ENCODE results near the gene ERO1B.
"Not testable (repeated sequence)": the region's sequence is repeated elsewhere in the genome, so short reads cannot be mapped to it uniquely, and the experiment has no call there.

ERO1B gene

GRCh38 chr1:236247286-236247685 is 34.5 kb downstream of the ERO1B start:
- DNase-seq: no peak

GRCh38 chr1:236242568-236242967 is 39.2 kb downstream of the ERO1B start:
- DNase-seq: no peak

- DNase-seq: no peak
Observed at GRCh38 chr1:236240675-236241074, 41.1 kb downstream of the ERO1B start.

- no peak for DNase-seq
Observed at GRCh38 chr1:236239092-236239585, 42.6 kb downstream of the ERO1B start.

- no peak for DNase-seq
Observed at GRCh38 chr1:236235116-236235515, 46.6 kb downstream of the ERO1B start.

- DNase-seq: no peak
Observed at GRCh38 chr1:236228411-236228810, 53.3 kb downstream of the ERO1B start.

- DNase-seq: no peak
Observed at GRCh38 chr1:236222632-236223031, 59.1 kb downstream of the ERO1B start.

GRCh38 chr1:236220473-236220872 is 61.3 kb downstream of the ERO1B start:
- no peak for DNase-seq

- DNase-seq: no peak
Observed at GRCh38 chr1:236214761-236215160, 67.0 kb downstream of the ERO1B start.

GRCh38 chr1:236213534-236213933 is 68.2 kb downstream of the ERO1B start:
- no peak for DNase-seq

GRCh38 chr1:236211815-236212214 is 69.9 kb downstream of the ERO1B start:
- no peak for DNase-seq

GRCh38 chr1:236209713-236210112 is 72.0 kb downstream of the ERO1B start:
- no peak for DNase-seq

GRCh38 chr1:236209185-236209584 is 72.6 kb downstream of the ERO1B start:
- DNase-seq: no peak

GRCh38 chr1:236207569-236207968 is 74.2 kb downstream of the ERO1B start:
- DNase-seq: no peak

- no peak for DNase-seq
Observed at GRCh38 chr1:236207121-236207520, 74.6 kb downstream of the ERO1B start.

- DNase-seq: no peak
Observed at GRCh38 chr1:236206548-236206947, 75.2 kb downstream of the ERO1B start.

GRCh38 chr1:236204656-236205055 is 77.1 kb downstream of the ERO1B start:
- DNase-seq: no peak

GRCh38 chr1:236204039-236204438 is 77.7 kb downstream of the ERO1B start:
- no peak for DNase-seq

GRCh38 chr1:236201786-236202185 is 80.0 kb downstream of the ERO1B start:
- no peak for DNase-seq

- DNase-seq: no peak
Observed at GRCh38 chr1:236200925-236201324, 80.8 kb downstream of the ERO1B start.

GRCh38 chr1:236193184-236193583 is 88.6 kb downstream of the ERO1B start:
- DNase-seq: no peak

GRCh38 chr1:236188084-236188483 is 93.7 kb downstream of the ERO1B start:
- DNase-seq: not testable (repeated sequence)

GRCh38 chr1:236186471-236186870 is 95.3 kb downstream of the ERO1B start:
- DNase-seq: not testable (repeated sequence)

- no peak for DNase-seq
Observed at GRCh38 chr1:236185687-236186086, 96.1 kb downstream of the ERO1B start.

GRCh38 chr1:236181059-236181458 is 100.7 kb downstream of the ERO1B start:
- DNase-seq: no peak

- no peak for DNase-seq
Observed at GRCh38 chr1:236179634-236180033, 102.1 kb downstream of the ERO1B start.
